GM21737 (cell line): Measurements from ENCODE around the gene NRARP.

Source experiments
- ATAC-seq: cut with Tn5 transposase; IDR thresholded peaks from one replicate; pipeline ENCODE4 v1.9.1; 2021; ENCODE audit warnings: mild to moderate bottlenecking, moderate library complexity; ENCODE audit not compliant: unreplicated experiment

Gene NRARP

GRCh38 chr9:137311986-137312851 lies 10.1 kb upstream of the NRARP start:
- ATAC-seq = no peak

- ATAC-seq = no peak
Observed at GRCh38 chr9:137311171-137311985, 9.3 kb upstream of the NRARP start.

DNA sequence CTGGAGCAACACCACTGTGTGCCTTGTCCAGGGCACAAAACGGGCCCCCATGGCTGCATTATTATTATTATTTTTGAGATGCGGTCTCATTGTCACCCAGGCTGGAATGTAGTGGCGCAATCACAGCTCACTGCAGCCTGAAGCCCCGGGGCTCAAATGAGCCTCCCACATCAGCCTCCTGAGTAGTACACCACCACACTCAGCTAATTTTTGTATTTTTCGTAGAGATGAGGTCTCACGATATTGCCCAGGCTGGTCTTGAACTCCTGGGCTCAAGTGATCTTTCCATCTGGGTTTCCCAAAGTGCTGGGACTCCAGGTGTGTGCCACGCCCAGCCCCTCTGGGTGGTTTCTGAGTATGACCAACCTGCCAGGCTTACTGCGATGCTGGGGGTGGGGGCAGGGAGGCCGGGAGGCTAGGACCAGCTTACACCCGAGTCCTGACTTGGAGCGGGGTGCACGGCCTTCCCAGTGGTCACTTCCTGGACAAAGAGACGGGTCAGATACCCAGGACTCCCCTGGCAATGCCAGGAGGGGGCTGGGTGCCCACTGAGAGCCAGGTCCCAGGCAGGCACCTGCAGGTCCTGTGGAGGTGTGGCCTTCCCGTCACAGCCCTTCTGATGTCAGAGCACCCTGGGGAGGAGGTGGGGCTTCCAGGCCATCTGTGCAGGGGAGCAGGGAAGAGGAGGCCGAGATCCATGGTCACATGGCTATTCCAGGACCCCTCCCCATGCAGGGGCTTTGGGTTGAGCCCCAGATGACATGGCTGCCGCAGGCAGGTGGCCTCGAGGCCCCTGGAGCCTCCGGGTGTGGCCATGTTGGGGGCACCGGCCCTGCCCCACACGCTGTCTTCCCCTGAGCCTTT lies 8.3 kb upstream of the NRARP start:
- ATAC-seq = no peak

DNA sequence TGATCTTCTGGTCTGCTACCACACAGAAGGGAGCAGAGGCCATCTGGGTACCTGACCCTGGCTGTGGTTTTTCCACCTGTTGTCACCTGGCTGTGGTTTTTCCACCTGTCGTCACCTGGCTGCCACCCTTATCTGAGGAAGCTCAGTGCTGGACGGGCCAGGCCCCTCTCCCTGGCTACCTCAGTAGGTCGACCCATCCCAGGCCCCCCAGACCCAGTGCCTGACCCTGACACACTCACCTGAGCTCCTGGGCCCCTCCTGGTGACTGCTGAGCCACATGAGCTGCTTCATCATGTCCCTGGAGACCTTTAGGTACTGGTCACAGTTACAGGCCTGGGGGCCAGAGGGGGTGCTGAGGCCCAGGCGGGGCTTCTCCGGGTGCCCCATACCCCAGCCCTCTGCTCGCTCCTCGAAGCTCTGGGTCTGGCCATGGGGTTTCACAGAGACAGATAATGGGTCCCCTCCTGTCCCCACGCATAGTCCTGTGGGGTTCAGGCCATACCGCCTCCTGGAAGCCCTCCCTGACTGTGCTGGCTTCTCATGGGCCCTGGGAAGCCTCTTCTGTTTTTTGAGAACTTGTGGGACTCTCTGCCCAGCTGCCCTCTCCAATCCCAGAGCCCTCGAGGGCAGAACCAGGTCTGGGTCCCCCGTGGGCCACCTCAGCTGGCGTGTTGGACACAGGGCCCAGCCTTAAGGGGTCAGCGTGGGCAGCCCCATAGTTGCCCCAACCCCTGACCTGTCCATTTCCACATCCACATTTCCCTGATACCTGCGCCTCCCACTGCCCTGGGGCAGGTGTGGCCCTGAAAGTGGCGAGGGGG lies 7.5 kb upstream of the NRARP start:
- ATAC-seq = no peak

GRCh38 chr9:137308057-137308619 lies 6.1 kb upstream of the NRARP start:
- ATAC-seq = no peak

- no peak for ATAC-seq
Observed at GRCh38 chr9:137307255-137308056, 5.4 kb upstream of the NRARP start.

- ATAC-seq = no peak
Observed at GRCh38 chr9:137306850-137307254, 4.8 kb upstream of the NRARP start.

- ATAC-seq = no peak
Observed at GRCh38 chr9:137306066-137306849, 4.2 kb upstream of the NRARP start.

DNA sequence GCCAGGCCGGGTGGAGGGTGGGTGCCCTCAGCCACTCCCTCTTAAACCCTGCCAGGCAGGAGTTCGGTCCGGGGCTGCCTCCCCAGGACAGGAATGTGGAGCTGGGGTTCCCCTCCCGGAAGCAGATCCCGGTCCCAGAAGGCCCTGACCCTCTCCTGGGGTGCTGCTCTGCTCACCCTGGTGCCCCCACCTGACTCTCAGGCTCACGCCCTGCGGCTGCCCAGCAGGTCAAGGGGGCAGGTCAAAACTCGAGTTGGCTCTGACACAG lies 3.7 kb upstream of the NRARP start:
- ATAC-seq = no peak

- ATAC-seq = no peak
Observed at GRCh38 chr9:137305060-137305797, 3.2 kb upstream of the NRARP start.

DNA sequence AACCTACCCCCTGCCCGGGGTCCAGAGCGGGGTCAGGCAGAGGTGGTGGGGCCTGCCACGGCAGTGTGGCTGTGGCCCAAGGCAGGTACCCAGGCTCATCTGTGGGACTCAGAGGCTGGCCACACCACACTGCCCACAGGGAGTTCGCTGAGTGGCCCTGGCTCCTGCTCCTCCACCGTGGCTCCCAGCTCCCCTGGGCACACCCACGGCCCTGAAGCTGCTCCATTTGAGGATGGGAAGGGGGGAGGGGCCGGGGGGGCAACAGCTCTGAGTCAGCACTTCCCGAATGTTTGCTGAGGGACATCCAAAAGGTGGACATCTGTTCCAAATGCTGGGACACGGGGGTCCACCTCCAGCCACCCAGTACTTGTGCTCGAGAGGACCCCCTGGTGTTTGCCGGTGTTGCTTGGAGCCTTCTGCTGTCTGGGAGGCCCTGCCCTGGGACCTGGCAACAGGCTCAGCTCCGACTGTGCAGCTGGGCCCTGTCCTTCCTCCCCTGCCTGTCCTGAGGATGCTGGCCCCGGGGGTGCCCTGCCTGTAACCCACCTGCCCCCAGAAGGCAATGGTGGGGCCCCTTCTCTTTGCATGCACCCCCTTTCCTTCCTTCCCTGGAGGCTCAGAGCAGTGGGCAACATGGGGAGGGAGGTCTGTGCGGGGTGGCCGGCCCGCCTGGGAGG lies 2.5 kb upstream of the NRARP start:
- no peak for ATAC-seq

DNA sequence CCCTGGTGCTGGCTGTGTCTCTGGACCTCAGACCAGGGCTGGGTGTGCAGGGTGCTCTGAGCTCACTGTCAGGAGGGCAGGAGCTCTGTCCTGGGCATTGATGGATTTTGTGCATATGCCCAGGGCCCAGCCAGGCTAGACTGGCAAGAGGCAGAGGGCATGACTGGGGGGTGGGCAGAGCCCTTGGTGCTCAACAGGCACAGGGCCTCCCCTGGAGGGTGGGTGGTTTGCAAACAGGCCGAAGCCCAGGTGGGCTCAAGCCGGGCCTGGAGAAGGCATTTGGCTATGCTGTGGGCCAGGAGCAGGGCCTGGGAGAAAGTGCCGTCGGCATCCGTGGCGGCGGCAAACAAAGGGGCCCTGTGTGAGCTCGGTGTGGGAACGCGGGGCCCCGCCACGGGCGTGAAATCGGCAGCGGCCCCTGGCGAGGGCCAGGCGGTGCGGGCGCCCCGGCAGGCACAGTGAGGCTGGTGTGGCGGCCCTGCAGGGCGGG lies 1.9 kb upstream of the NRARP start:
- no peak for ATAC-seq

DNA sequence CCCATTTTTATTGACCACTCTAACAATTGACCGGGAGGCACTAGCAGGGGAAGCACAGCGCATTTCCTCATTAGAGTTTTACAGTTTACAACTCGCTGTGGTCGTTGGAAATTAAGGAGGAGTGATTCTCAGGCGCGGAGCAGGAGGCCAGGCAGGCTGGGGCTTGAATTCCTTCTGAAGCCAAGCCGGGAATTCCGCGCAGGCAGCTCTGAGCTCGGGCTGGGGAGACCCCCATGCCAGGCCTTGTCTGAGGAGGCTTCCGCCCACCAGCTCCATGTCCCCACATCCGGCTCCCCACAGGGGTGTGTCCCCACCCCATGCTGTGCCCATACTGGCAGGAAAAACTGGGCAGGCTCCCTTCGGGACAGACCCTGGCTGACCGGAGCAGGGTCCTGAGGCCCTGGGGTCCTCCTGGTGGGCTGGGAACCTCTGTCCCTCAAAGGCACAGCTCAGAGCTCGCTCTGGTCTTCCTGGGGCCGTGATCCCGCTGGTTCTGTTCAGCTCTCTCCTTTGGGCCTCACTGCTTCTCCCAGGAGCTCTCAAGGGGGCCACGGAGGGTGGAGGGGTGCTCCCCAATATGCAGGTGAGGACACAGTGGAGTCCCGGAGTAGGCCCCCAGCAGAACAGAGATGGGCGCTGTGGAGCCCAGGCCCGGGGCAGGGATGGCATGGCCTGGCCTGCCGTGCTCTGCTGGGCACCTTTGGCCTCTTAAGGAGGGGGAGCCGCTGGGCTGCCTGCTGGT lies 1.3 kb upstream of the NRARP start:
- ATAC-seq = no peak

DNA sequence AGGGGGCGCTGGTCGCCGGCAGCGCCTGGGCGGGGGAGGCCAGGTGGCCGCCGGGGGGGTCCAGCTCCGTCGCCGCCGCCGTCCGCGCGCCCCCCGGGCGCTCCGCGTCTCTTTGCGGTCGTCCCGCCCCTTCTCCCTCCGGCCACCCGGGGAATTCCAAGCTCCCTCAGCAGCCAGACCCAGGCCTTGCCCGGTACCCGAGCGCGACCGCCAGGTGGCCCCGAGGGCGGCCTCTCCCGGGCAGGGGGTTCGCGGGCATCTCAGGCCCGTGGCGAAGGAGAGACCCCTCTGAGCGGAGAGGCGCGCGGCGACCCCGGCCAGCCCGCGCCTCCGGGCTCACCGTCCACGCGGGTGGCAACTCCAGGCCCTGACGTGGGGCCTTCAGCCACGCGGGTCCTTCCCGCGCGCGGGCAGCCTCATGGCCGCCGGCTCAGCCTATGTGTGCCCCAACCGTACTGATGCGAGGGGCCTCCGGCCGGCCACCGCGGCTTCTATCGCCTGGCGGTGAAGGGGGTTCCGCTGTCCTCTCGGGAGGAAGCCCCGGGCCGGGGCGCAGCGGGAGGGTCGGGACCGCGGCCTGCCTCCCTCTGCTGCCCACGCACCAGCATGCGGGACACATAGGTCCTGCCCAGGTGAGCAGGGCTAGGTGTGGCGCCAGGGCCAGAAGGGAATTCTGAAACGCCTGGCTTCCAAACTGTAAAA lies 529 bp upstream of the NRARP start:
- peak; percentile 41 for ATAC-seq

- ATAC-seq = peak; percentile 19
Observed at GRCh38 chr9:137301081-137301947, 757 bp downstream of the NRARP start.
